K562 (cell line): ENCODE results near the gene SLC38A7.

Source experiments
- EZH2 ChIP-seq: IDR thresholded peaks from 2 replicates; pipeline ENCODE4 v1.6.1; 2012; ENCODE audit warnings: low read depth, mild to moderate bottlenecking, inconsistent platforms, low read length, borderline replicate concordance
- POLR2A ChIP-seq: fragments of 450-650 bp; conservative IDR thresholded peaks from 2 replicates; pipeline ENCODE4 v1.6.1; 2016
- POLR2AphosphoS5 ChIP-seq: IDR thresholded peaks from 2 replicates; pipeline ENCODE4 v1.6.1; 2011; ENCODE audit warnings: mild to moderate bottlenecking, low read depth, low read length, moderate library complexity; ENCODE audit not compliant: control insufficient read depth, insufficient read depth
- ZNF184 ChIP-seq: sonication (generic); formaldehyde crosslinking; IDR thresholded peaks from 2 replicates; pipeline ENCODE4 v1.5.0; 2020; ENCODE audit warnings: missing genetic modification reagents
- TF ChIP-seq, protein P1 (sequence below), 3 experiments: IDR thresholded peaks in 2 of 3; conservative IDR thresholded peaks in 1 of 3; 2 replicates each; pipeline ENCODE4 v1.5.1; 2011 to 2012; ENCODE audit warnings: low read length in 3 of 3, mild to moderate bottlenecking in 3 of 3, control low read depth in 2 of 3, improper control_type of control experiment in 1 of 3, inconsistent platforms in 1 of 3, low read depth in 1 of 3, mixed read lengths in 1 of 3, moderate library complexity in 1 of 3; ENCODE audit not compliant: insufficient read depth in 2 of 3

- TF ChIP-seq POLR2A (no peak), POLR2AphosphoS5 (no peak), EZH2 (no peak), ZNF184 (no peak)
- TF ChIP-seq, protein P1, sequence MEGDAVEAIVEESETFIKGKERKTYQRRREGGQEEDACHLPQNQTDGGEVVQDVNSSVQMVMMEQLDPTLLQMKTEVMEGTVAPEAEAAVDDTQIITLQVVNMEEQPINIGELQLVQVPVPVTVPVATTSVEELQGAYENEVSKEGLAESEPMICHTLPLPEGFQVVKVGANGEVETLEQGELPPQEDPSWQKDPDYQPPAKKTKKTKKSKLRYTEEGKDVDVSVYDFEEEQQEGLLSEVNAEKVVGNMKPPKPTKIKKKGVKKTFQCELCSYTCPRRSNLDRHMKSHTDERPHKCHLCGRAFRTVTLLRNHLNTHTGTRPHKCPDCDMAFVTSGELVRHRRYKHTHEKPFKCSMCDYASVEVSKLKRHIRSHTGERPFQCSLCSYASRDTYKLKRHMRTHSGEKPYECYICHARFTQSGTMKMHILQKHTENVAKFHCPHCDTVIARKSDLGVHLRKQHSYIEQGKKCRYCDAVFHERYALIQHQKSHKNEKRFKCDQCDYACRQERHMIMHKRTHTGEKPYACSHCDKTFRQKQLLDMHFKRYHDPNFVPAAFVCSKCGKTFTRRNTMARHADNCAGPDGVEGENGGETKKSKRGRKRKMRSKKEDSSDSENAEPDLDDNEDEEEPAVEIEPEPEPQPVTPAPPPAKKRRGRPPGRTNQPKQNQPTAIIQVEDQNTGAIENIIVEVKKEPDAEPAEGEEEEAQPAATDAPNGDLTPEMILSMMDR (IDR thresholded peaks at IDR 0.05 in 2 of 3, conservative IDR thresholded peaks at IDR 0.05 in 1 of 3; ENCODE audit: insufficient read depth in 2 of 3, low read depth in 1 of 3, low read length in 3 of 3): no peak
Measured at GRCh38 chr16:58647107-58647506, 37.5 kb downstream of the SLC38A7 start.
